ENCODE measurements around the gene TPCN1.
"Not testable (repeated sequence)": the region's sequence is repeated elsewhere in the genome, so short reads cannot be mapped to it uniquely, and the experiment has no call there.

TPCN1 gene

DNA sequence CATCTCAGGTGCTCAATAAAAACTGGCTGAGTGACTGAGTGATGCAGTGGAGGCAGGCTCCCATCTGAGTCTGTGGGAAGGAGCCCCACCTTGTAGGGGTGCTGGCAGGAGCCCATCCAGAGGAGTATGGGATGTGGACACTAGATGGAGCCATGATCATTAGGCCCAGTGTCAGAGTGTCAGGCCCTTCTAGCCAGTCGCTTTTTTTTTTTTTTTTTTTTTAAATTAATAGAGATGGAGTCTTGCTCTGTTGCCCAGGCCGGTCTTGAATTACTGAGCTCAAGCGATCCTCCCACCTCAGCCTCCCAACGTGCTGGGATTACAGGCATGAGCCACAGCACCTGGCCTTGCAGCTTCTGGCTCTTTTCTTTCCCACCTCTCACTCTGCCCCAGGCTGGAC lies 24.3 kb upstream of the TPCN1 start:
- peak; percentile 80 for DNase-seq

DNA sequence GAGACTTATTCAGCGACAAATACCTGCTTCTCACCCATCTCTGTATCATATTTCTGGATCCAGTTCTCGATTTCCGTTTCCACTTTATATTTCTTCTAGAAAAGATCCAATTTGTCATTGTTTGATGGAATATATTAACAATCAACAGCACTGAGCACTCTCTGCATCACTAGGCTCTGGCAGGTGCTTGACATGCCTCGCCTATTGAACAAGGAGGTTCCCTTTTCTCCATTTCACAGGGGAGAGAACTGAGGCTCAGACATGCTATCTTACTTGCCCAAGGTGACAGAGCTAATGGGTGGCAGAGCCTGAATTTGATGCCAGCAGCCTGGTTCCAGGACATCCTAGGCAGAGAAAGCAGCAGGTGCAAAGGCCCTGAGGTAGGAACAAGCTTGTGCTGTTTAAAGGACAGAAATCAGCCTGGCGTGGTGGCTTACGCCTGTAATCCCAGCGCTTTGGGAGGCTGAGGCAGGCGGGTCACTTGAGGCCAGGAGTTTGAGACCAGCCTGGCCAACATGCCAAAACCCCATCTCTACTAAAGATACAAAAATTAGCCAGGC lies 23.7 kb upstream of the TPCN1 start:
- no peak for DNase-seq

DNA sequence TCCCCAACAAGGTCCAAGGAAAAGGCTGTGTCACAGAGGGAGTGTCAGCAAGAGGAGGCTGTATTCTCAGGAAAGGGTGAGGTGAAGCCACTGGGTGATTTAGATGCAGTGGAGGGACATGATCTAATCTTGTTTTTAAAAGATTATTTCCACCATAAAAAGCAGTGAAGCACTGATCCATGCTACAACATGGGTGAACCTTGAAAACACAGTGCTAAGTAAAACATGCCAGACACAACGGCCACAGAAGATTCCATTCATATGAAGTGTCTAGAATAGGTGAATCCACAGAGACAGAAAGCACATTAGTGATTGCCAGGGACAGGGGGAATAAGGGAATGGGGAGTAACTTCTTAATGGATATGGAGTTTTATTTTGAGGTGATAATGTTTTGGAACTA lies 23.0 kb upstream of the TPCN1 start:
- DNase-seq, result no peak

- no peak for DNase-seq
These were observed 21.1 kb upstream of the TPCN1 start for GRCh38 chr12:113200021-113200797.

DNA sequence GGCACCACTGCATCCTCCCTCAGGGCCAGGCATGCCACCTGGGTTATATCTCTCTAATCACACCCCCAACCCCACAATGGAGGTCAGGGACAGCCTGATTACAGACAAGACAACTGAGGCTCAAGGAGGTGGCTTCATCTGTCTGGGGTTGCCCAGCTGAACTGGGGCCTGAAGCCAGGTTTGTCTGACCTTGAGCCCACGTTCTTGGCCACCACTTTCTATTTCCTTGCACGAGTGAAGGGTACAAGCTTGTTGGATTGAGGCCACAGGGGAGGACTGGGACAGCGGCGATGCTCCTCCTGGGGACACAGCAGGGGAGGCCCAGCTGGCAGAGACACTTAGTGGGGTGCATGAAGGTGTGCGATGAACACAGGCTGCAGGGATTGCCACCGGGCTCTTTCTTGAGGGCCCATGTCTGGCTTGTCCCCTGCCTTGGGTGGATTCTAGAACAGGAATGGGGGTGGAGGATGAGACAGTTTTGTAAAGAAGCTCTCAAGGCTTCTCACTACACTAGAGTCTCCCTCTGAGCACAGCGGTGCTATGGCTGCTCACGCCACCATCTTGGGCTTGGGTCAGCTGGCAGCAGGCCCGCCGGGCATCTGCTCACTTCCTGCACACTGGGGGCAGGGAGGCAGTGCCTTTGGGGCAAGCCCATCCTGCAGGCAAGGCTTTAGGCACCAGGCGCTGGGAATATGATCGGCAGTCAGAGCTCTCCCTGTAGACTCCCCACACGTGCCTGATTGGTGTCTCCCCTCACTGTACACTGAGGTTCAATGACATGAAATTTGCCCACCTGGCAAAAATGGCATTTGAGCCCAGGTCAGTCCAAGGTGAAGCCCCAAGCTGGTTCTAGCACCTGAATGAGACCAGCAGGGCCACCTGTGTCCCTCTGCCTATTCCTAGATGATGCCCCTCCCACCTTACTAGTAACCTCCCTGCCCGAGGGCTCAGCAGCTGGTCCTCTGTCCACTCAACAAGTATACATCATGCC lies 19.8 kb upstream of the TPCN1 start:
- DNase-seq, result no peak

DNA sequence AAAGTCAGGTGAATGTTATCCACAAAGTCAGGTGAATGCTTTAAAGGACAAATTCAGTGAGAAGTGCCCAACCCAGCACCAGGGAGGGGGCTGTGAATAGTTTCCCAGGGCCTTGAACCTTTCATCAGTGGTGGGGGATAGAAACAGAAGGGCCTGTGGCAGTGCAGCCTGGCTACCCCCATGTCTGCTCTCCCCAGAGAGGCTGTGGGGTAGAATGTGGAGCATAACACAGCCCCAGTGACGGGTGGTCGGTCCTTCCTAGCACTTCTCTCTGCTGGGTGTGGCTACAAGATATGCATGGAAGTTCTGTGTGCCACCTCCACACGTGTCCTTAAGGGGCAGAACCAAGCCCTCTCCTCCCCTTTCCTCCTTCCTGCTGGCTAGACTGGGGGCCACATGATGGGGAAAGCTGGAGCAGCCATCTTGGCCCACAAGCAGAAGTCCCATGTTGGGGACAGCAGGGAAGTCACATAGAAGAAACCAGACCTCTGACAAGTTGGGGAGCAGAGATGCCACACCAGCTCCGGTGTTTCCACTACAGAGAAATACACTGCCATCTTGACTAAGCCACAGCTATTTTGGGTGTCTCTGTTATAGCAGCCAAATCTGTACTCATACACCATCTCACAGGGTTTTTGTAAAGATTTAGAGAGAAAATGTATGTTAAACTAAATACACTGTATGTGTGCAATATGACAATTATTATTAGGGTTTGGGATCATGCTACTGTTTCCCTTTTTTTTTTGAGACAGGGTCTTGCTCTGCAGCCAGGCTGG lies 18.8 kb upstream of the TPCN1 start:
- DNase-seq, result no peak

GRCh38 chr12:113203852-113204760 lies 17.2 kb upstream of the TPCN1 start:
- no peak for DNase-seq

DNA sequence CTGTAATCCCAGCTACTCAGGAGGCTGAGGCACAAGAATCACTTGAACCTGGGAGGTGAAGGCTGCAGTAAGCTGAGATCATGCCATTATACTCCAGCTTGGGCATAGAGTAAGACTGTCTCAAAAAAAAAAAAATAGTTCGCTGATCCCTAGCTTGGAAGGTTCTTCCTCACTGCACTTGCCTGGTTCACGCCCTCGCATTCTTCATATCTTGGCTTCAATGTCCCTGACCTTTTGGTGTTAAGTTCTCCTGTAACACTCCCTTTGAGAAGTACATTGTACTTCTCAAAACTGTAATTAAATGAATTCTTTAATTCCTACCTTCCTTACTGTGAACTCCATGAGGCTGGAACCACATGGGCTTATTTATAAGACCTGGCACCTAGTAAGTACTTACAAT lies 16.5 kb upstream of the TPCN1 start:
- DNase-seq, result no peak

DNA sequence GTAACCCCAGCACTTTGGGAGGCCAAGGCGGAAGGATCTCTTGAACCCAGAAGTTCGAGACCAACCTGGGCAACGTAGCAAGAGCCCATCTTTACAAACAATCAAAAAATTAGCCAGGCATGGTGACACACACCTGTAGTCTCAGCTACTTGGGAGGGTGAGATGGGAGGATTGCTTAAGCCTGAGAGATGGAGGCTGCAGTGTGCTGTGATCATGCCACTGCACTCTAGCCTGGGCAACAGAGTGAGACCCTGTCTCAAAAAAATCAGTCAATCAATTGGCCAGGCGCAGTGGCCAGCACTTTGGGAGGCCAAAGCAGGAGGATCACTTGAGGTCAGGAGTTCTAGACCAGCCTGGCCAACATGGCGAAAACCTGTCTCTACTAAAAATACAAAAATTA lies 14.5 kb upstream of the TPCN1 start:
- DNase-seq, result not testable (repeated sequence)

DNA sequence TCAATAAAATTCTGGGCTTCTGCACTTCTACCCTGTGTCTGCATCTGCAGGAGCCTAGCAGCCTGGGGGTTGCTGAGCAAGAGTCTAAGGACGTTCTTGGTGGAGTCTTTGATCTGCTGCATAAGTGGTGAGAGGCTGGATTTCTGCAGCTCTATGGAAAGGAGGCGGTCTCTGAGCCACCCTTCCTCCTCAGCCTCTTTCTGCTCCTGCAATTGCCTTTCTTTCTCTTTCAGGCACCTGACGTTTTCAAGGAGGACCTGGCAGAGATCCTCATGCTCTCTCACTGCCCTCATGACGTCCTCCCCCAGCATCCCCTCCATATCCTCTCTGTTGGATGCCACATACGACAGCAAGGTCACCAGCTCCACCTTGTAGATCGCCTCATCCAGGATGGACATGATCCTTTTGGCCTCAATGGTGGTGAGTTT lies 13.6 kb upstream of the TPCN1 start:
- no peak for DNase-seq

DNA sequence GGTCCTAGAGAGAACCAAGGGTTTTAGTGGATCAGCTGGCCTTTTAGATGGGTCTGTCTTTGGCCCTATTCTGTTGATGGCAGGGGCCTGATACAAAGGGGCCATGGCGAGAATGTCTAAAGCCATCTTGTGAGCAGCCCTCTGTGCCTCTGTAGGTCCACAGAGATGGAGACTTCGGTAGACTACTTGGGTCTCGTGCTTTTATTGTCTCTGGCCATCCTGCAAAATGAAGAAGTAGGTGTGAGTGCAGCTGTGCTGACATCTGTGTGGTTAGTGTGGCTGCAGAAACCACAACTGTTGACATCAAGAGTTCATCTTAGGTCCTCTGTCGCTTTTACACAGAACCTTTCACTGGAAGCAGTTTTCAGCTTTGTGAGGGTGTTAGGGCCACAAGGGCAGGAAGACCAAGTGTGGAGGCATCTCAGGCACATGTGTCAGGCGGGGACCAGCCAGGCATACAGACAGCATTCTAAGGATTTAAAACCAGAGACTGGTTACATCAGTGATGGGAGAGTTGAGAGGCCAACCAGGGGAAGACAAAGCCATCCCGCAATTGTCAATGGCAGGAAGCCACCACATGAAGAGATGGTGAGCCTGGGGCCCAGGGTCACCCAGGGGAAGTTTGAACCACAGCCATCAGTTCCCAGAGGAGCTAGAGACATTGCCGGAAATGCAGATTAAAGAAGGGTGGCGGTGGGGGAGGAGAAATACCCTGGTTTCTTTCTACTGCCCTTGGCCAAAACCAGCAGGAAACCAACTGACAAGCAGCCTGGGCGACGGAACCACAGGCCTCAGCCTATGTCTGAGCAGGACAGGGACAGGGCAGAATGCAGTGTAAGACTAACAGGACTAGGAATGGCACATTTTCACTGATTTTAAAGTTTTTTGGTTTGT lies 13.0 kb upstream of the TPCN1 start:
- no peak for DNase-seq

DNA sequence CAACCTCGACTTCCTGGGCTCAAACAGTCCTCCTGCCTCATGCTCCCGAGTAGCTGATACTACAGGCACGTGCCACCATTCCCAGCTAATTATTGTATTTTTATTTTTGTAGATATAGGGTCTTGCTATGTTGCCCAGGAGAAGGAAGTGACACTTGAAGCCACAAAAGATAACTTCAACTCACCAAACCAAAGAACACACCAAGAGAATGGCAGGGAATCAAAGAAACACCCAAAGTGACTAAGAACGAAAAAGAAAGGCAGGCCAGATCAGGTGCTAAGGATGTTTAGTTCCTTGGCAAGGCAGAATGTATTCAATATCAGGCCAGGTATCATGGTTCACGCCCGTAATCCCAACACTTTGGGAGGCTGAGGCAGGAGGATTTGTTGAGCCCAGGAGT lies 10.1 kb upstream of the TPCN1 start:
- no peak for DNase-seq

DNA sequence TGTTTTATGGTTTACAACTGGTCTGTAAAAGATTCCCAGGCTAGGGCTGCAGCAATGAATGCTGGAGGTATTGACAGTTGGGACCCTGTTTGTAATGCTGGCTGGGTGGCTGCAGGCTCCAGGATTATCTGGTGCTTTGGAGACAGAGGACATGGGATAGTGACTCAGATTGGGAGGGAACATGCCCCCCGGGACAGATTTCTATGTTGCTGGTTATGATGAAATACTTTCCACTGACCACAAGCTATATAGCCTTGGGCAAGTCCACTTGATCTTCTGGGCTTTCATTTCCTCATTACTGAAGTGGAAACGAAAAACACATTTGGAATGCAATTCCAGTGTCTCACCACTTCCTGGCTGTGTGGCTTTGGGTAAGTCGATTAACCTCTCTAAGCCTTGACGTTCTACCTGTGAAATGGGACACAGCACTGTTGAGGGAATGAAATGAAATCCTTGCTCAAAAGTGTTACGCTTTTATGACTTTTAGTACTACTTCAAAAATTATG lies 6.3 kb upstream of the TPCN1 start:
- peak; percentile 98 for DNase-seq

DNA sequence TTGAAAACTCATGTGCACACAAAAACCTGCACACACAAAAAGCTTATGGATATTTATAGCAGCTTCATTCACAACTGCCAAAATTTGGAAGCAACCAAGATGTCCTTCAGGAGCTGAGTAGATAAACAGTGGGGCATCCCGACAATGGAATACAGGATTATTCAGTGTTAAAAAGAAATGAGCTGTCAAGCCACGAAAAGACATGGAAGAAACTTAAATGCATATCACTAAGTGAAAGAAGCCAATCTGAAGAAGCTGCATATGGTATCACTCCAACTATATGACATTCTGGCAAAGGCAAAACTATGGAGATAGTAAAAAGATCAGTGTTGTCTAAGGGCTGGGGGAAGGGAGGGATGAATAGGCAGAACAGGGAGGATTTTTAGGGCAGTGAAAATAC lies 5.2 kb upstream of the TPCN1 start:
- DNase-seq, result no peak

DNA sequence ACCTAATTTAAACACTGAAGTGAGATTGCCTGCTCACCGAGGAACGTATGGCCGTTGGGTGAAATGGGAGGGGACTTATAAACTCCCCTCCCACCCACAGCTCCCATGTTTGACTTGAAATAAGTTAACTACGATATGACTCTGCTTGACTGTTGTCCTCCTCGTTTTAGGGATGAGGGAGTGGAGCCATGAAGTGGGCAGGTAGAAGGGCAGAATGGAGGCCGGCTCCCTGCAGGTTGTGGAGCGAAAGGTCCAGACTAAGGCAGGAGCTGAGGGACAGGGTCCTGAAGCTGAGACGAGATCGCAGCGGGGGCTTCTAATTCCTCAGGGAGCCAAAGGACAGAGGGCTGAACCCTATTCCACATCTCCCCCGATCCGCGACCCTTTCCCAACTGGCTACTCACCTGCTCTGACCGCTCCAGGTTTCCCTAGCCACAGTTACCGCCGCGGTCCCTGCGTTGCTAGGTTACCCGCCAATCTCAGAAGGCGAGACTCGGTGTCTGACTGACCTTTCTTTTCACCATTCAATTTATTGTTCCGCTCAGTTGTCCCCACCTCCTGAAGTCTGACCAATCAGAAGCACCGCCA lies 577 bp upstream of the TPCN1 start:
- DNase-seq, result no peak

- DNase-seq, result no peak
These were observed 899 bp downstream of the TPCN1 start for GRCh38 chr12:113221997-113222729.

- peak; percentile 87 for DNase-seq
These were observed 1.7 kb downstream of the TPCN1 start for GRCh38 chr12:113222730-113223531.

GRCh38 chr12:113224955-113225354 lies 3.7 kb downstream of the TPCN1 start:
- no peak for DNase-seq
